ENCODE results near the gene RASGEF1C.

RASGEF1C gene

GRCh38 chr5:180180421-180180820 is 28.6 kb downstream of the RASGEF1C start:
- no peak for DNase-seq (ENCODE audit: low read depth in 1 of 2, low spot score in 1 of 2)
- Histone ChIP-seq H3K27me3 (ENCODE audit: insufficient read depth, poor library complexity, severe bottlenecking) (no peaks in the 10 kb centered on the region), H3K27ac (replicated peaks) (no peak overlapping the region), H3K4me3 (replicated peaks; ENCODE audit: insufficient read depth, low read length) (no peak overlapping the region)
- TF ChIP-seq, protein P1, sequence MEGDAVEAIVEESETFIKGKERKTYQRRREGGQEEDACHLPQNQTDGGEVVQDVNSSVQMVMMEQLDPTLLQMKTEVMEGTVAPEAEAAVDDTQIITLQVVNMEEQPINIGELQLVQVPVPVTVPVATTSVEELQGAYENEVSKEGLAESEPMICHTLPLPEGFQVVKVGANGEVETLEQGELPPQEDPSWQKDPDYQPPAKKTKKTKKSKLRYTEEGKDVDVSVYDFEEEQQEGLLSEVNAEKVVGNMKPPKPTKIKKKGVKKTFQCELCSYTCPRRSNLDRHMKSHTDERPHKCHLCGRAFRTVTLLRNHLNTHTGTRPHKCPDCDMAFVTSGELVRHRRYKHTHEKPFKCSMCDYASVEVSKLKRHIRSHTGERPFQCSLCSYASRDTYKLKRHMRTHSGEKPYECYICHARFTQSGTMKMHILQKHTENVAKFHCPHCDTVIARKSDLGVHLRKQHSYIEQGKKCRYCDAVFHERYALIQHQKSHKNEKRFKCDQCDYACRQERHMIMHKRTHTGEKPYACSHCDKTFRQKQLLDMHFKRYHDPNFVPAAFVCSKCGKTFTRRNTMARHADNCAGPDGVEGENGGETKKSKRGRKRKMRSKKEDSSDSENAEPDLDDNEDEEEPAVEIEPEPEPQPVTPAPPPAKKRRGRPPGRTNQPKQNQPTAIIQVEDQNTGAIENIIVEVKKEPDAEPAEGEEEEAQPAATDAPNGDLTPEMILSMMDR (IDR thresholded peaks at IDR 0.05; ENCODE audit: insufficient read depth, low read length), result no peak
- TF ChIP-seq GABPA (IDR thresholded peaks at IDR 0.05; ENCODE audit: low read depth) (no peak), REST (IDR thresholded peaks at IDR 0.05; ENCODE audit: insufficient replicate concordance, low read depth) (no peak), POLR2AphosphoS5 (IDR thresholded peaks at IDR 0.05; ENCODE audit: low read depth) (no peak), SPI1 (IDR thresholded peaks at IDR 0.05; ENCODE audit: borderline replicate concordance, low read depth) (no peak)

- no peak overlapping the region for H3K4me3 ChIP-seq (replicated peaks; ENCODE audit: insufficient read depth, low read length)
- DNase-seq (ENCODE audit: low read depth in 1 of 2, low spot score in 1 of 2), result no peak
- no peak overlapping the region for H3K27ac ChIP-seq (replicated peaks)
- no peaks in the 10 kb centered on the region for H3K27me3 ChIP-seq (ENCODE audit: insufficient read depth, poor library complexity, severe bottlenecking)
- TF ChIP-seq GABPA (IDR thresholded peaks at IDR 0.05; ENCODE audit: low read depth), result no peak
- no peak for TF ChIP-seq SPI1 (IDR thresholded peaks at IDR 0.05; ENCODE audit: borderline replicate concordance, low read depth)
- TF ChIP-seq, protein P1 (IDR thresholded peaks at IDR 0.05; ENCODE audit: insufficient read depth, low read length), result no peak
These were observed 29.3 kb downstream of the RASGEF1C start for GRCh38 chr5:180179442-180180420.

DNA sequence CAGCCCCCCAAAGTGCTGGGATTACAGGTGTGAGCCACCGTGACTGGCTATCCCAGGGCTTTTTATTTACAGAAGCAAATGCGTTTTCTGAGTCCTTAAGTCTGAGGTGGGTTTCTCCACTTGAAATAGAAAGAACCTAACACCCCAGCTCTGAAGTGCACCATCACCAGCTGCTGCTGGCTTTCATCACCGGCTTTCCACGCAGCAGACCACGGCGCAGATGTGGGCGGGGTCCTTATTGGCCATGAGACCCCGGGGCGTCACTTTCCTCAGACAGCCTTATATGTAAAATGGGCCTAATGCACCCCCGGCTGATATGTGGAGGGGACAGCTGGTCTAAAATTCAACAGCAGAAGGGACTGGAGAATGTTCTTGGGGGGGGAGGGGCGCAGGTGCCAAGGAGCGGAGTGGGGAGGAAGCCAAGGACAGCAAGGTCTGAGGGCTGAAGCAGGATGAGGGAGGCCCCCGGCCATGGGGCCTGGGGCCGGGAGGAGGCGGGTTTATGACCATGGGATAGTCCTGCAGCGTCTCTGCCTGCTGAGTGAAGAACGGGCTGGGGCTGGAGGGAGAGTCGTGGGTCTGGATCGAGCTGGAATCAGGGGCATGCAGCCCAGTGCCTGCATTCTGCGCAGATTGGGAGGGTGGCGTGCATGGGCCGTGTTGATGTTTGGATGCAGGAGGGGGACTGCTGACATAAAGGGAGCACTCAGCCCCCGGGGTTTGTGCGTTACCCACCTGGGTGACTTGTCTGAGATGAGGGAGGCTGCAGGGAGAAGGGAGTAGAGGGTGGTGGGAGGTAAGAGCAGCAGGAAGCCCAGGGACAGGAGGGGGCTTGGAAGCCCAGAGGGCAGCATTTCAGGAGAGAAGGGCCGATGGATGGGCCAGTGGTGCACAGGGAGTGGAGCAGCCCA is 30.2 kb downstream of the RASGEF1C start:
- Histone ChIP-seq H3K27ac (replicated peaks) (no peak overlapping the region), H3K27me3 (ENCODE audit: insufficient read depth, poor library complexity, severe bottlenecking) (no peaks in the 10 kb centered on the region), H3K4me3 (replicated peaks; ENCODE audit: insufficient read depth, low read length) (no peak overlapping the region)
- no peak for TF ChIP-seq POLR2AphosphoS5 (IDR thresholded peaks at IDR 0.05; ENCODE audit: low read depth)
- no peak for TF ChIP-seq REST (IDR thresholded peaks at IDR 0.05; ENCODE audit: insufficient replicate concordance, low read depth)
- TF ChIP-seq, protein P1 (IDR thresholded peaks at IDR 0.05; ENCODE audit: insufficient read depth, low read length), result no peak
- no peak for TF ChIP-seq SPI1 (IDR thresholded peaks at IDR 0.05; ENCODE audit: borderline replicate concordance, low read depth)
- TF ChIP-seq GABPA (IDR thresholded peaks at IDR 0.05; ENCODE audit: low read depth), result no peak
- no peak for DNase-seq (ENCODE audit: low read depth in 1 of 2, low spot score in 1 of 2)

Measured in HL-60 (cell line).